SU-DHL-6 (cell line): ENCODE results near the gene INAFM2.

ENCODE experiments used
- H2AFZ ChIP-seq: fragments of 200-600 bp; sonication (generic); 2 replicates; pipeline ENCODE4 v1.6.1; 2014; ENCODE audit warnings: low read depth, mild to moderate bottlenecking, moderate library complexity, mixed read lengths, antibody characterized with exemption, low read length; ENCODE audit not compliant: severe bottlenecking
- H3F3A ChIP-seq: fragments of 200-600 bp; shearing (Covaris generic); 2 replicates; pipeline ENCODE4 v1.6.0; 2016; ENCODE audit warnings: antibody characterized with exemption, mild to moderate bottlenecking; ENCODE audit not compliant: insufficient read depth
- H3K27ac ChIP-seq: fragments of 200-600 bp; sonication (generic); 2 replicates; pipeline ENCODE4 v1.5.1; 2016; ENCODE audit warnings: low read depth, mild to moderate bottlenecking, low read length, moderate library complexity, mixed read lengths
- H3K27me3 ChIP-seq: fragments of 200-600 bp; sonication (generic), shearing (Covaris generic); 2 replicates; pipeline ENCODE4 v1.6.0; 2014; ENCODE audit warnings: mild to moderate bottlenecking, low read length
- H3K36me3 ChIP-seq: fragments of 200-600 bp; sonication (generic); 2 replicates; pipeline ENCODE4 v1.6.1; 2014; ENCODE audit warnings: mild to moderate bottlenecking, low read length, mixed read lengths
- H3K4me2 ChIP-seq: fragments of 300-600, 200-600 bp; shearing (Covaris generic), sonication (generic); 2 replicates; pipeline ENCODE4 v1.6.0; 2014; ENCODE audit warnings: low read length, low read depth, mild to moderate bottlenecking; ENCODE audit not compliant: poor library complexity, severe bottlenecking
- H3K4me3 ChIP-seq: fragments of 200-600 bp; sonication (generic); 2 replicates; pipeline ENCODE4 v1.5.1; 2014; ENCODE audit warnings: antibody characterized with exemption, low read length, mild to moderate bottlenecking, mixed read lengths; ENCODE audit not compliant: insufficient read depth, poor library complexity, severe bottlenecking
- H3K79me2 ChIP-seq: fragments of 200-600 bp; sonication (generic); 2 replicates; pipeline ENCODE4 v1.6.1; 2014; ENCODE audit warnings: mild to moderate bottlenecking, low read length, moderate library complexity; ENCODE audit not compliant: insufficient read depth
- H3K9ac ChIP-seq: fragments of 200-600 bp; sonication (generic); 2 replicates; pipeline ENCODE4 v1.7.0; 2014; ENCODE audit warnings: mild to moderate bottlenecking, low read length
- H3K9me2 ChIP-seq: fragments of 200-600 bp; sonication (generic); replicated peaks from 2 replicates; pipeline ENCODE4 v1.6.1; 2014; ENCODE audit warnings: low read length; ENCODE audit not compliant: insufficient read depth
- H3K9me3 ChIP-seq: fragments of 200-600 bp; sonication (generic); 2 replicates; pipeline ENCODE4 v1.6.1; 2014; ENCODE audit warnings: low read length, mixed read lengths; ENCODE audit not compliant: insufficient read depth
- H4K20me1 ChIP-seq: fragments of 200-600 bp; sonication (generic); 2 replicates; pipeline ENCODE4 v1.6.1; 2014; ENCODE audit warnings: low read depth, mild to moderate bottlenecking, antibody characterized with exemption, low read length, moderate library complexity, mixed read lengths
- EZH2phosphoT487 ChIP-seq: fragments of 200-600 bp; sonication (generic), shearing (Covaris generic); conservative IDR thresholded peaks from 2 replicates; pipeline ENCODE4 v1.6.1; 2018; ENCODE audit warnings: mild to moderate bottlenecking, antibody characterized with exemption, low read length, moderate library complexity, mixed read lengths
- TF ChIP-seq, protein P1 (sequence below): fragments of 200-600 bp; sonication (generic); IDR thresholded peaks from one replicate; pipeline ENCODE4 v1.5.1; 2017; ENCODE audit warnings: antibody characterized with exemption, mild to moderate bottlenecking, low read length, moderate library complexity; ENCODE audit not compliant: insufficient read depth, poor library complexity, severe bottlenecking

Gene INAFM2

DNA sequence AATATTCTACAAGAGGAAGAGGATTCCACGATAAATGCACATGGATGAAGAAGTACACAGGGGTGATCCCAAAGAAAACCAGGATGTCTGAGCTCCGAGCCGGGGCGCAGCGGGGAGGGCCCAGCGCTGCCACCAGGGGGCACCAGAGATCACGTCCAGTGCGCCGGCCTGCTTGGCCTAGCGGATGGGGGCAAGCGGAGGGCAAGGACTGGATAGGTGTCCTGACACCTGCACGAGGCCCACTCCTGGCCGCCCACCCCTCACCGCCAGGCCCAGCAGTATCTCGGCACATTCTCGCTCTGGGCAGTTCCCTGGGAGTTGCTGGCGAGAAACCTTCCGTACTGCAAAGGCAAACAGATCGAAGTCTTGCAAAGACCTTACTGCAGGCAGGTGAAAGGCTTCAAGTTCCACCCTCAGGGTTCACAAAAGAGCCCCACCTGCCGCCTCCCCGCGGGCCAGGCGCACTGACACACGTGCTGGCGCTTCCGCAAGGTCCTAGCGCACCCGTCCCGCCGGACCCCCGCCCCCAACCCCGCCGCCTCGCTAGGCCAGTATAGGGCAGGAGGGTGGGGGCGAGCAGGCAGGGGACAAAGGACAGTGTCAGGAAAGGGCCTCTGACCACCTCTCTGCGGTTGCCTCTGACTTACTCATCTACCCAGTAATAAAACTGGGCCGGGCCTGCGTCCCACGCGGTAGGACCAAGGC lies 43.9 kb upstream of the INAFM2 start:
- H3K4me2 ChIP-seq: no peak overlapping the region
- H3K4me3 ChIP-seq: no peak overlapping the region
- H3K9me2 ChIP-seq: no peaks in the 10 kb centered on the region
- no peaks in the 10 kb centered on the region for H3K27me3 ChIP-seq
- no peak overlapping the region for H3K9ac ChIP-seq
- H3K79me2 ChIP-seq: no peaks in the 10 kb centered on the region
- H4K20me1 ChIP-seq: no peaks in the 10 kb centered on the region
- H3F3A ChIP-seq: no peaks in the 10 kb centered on the region
- no peak overlapping the region for H2AFZ ChIP-seq
- TF ChIP-seq, protein P1, sequence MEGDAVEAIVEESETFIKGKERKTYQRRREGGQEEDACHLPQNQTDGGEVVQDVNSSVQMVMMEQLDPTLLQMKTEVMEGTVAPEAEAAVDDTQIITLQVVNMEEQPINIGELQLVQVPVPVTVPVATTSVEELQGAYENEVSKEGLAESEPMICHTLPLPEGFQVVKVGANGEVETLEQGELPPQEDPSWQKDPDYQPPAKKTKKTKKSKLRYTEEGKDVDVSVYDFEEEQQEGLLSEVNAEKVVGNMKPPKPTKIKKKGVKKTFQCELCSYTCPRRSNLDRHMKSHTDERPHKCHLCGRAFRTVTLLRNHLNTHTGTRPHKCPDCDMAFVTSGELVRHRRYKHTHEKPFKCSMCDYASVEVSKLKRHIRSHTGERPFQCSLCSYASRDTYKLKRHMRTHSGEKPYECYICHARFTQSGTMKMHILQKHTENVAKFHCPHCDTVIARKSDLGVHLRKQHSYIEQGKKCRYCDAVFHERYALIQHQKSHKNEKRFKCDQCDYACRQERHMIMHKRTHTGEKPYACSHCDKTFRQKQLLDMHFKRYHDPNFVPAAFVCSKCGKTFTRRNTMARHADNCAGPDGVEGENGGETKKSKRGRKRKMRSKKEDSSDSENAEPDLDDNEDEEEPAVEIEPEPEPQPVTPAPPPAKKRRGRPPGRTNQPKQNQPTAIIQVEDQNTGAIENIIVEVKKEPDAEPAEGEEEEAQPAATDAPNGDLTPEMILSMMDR: peak; percentile 98
- TF ChIP-seq EZH2phosphoT487: no peak
- H3K36me3 ChIP-seq: no peaks in the 10 kb centered on the region
- no peaks in the 10 kb centered on the region for H3K9me3 ChIP-seq
- H3K27ac ChIP-seq: no peak overlapping the region

DNA sequence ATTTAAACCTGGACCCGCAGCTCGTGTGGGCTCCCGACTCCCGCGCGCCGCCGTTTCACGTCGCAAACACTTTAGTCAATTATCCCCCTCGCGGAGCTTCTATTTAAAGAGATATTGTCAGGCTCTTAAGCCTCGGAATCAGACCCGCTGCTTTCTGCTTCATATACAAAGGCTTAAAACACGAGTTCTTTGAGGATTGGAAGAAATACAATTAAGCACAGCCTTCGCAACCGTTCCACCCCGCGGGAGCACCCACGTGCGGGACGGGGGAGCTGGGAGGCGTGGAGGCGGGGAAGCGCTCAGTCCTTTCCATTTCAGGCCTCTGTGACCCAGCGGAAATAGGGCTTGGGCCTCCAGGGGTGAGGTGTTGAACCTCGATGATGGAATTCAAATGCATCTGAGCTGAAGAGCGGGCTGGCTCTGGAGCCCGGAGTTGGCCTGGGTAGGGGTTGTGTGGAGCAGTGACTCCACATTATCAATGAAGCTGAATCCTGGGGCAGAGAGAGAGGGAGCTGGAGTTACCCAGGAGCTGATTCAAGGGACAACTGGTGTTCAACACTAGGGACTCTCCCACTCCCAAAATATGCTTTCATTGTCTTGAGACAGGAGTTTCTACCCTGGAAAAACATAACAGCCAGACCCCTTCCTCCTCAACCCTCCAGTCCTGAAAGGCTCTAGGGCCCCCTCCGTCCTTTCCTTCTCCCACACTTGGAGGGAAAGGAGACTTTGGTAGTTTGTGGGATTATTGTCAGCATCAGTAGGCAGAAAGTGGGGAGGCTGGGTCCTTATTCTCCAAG lies 43.0 kb upstream of the INAFM2 start:
- H3K27me3 ChIP-seq: no peaks in the 10 kb centered on the region

DNA sequence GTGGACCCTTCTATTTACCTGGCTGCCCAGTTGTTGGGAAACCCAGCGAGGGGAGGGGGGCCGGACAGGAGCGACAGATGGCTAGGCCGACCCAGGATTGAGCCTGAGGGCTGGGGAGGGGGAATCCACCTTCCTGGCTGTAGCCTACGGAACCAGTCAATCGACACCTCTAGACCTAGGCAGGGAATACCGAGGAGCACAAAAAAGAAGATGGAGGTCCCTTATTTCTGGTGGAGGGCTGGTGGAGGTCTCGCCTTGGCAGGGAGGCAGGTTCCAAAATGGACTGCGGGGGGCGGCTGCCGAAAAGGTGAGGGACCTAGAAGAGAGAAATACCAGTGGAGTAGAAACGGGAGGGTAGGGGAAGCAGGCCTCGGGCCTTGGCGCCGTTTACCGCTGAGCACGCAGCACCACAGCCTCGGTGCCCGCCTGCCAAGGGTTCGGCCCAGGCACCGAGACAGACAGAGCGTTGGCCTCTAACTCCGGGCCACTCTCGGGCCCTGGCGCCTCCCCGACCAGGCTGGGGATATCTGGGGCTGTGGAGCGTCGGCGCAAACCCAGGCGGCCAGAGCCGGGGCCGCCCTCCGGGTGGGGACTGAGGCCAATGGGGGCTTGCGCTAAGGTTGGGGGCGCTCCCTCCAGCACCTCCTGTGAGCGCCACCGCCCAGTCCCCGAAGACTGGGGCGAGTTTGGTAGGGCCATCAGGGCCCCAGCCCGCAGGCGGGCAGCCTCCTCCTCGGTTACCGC lies 42.3 kb upstream of the INAFM2 start:
- H4K20me1 ChIP-seq: no peaks in the 10 kb centered on the region
- H3K4me2 ChIP-seq: no peak overlapping the region
- H3K27ac ChIP-seq: no peak overlapping the region
- no peaks in the 10 kb centered on the region for H3K9me3 ChIP-seq
- H3K27me3 ChIP-seq: no peaks in the 10 kb centered on the region
- H3K79me2 ChIP-seq: no peaks in the 10 kb centered on the region
- no peak overlapping the region for H3K9ac ChIP-seq
- no peak for TF ChIP-seq EZH2phosphoT487
- TF ChIP-seq, protein P1: no peak
- H2AFZ ChIP-seq: no peak overlapping the region
- H3K36me3 ChIP-seq: no peaks in the 10 kb centered on the region
- no peaks in the 10 kb centered on the region for H3K9me2 ChIP-seq
- no peak overlapping the region for H3K4me3 ChIP-seq
- no peaks in the 10 kb centered on the region for H3F3A ChIP-seq

More for the DNA sequence above, 43.0 kb upstream of the INAFM2 start:
- Histone ChIP-seq H3K9me2 (no peaks in the 10 kb centered on the region), H3K79me2 (no peaks in the 10 kb centered on the region), H3K9ac (no peak overlapping the region), H3K27ac (no peak overlapping the region), H3K4me3 (no peak overlapping the region), H3K9me3 (no peaks in the 10 kb centered on the region), H2AFZ (no peak overlapping the region), H3K36me3 (no peaks in the 10 kb centered on the region), H4K20me1 (no peaks in the 10 kb centered on the region), H3K4me2 (no peak overlapping the region), H3F3A (no peaks in the 10 kb centered on the region)
- no peak for TF ChIP-seq EZH2phosphoT487
- TF ChIP-seq, protein P1: no peak
